H1 (cell line): ENCODE results near the gene KRTAP12-2. TPM values are rescaled to one million over a fixed set of nuclear protein-coding genes. Genes with fewer than 3 reads are reported as not detected.

Experiments used
- CTCF ChIP-seq, 3 experiments: IDR thresholded peaks; 1 replicate in 2 of 3; 2 replicates in 1 of 3; pipeline versions ENCODE4 v1.5.1 to v1.6.1; 2011; ENCODE audit warnings: low read length in 3 of 3, mild to moderate bottlenecking in 3 of 3, inconsistent platforms in 2 of 3, low read depth in 1 of 3, moderate library complexity in 1 of 3; ENCODE audit not compliant: insufficient read depth in 1 of 3; ENCODE audit errors: control extremely low read depth in 1 of 3
- POU5F1 ChIP-seq: IDR thresholded peaks from 2 replicates; pipeline ENCODE4 v1.6.1; 2011; ENCODE audit warnings: low read depth, mild to moderate bottlenecking, low read length, moderate library complexity
- TEAD4 ChIP-seq: IDR thresholded peaks from 2 replicates; pipeline ENCODE4 v1.6.1; 2012; ENCODE audit warnings: low read depth, low read length, inconsistent platforms, mixed read lengths
- USF2 ChIP-seq: IDR thresholded peaks from 2 replicates; pipeline ENCODE4 v1.6.1; 2011; ENCODE audit warnings: low read length, improper control_type of control experiment
- polyA plus RNA-seq, 7 experiments: library from polyadenylated mRNA; depleted of rRNA in 3 of 7; stranded (reverse) in 5 of 7; unstranded in 2 of 7; fragments of >200 nt in 5 of 7; fragments of 200-250 nt in 2 of 7; gene quantifications; 1 replicate in 5 of 7; 2 replicates in 1 of 7; 4 replicates in 1 of 7; pipeline versions ENCODE4 v1.2.1 to v1.2.3, GENCODE V29; 2011 to 2013; ENCODE audit warnings: missing spikeins in 2 of 7, mixed read lengths in 2 of 7
- total RNA-seq: library from RNA; stranded (reverse); fragmentation: NEBNext Ultra II Directional; extraction: Animal tissue kit (Norgen Biotek cat#: 25700); gene quantifications from 2 replicates; pipeline ENCODE4 v1.2.1, GENCODE V29; 2021

Gene KRTAP12-2
- total and polyA plus RNA-seq, 2 of the 8 experiments (the other 6 are each of a cell fraction or from before 2014, with no cell fraction given): 0.50 TPM; not detected in 1

- TF ChIP-seq POU5F1 (no peak), USF2 (no peak), TEAD4 (no peak), CTCF (IDR thresholded peaks at IDR 0.05; ENCODE audit: control extremely low read depth in 1 of 3, insufficient read depth in 1 of 3, low read depth in 1 of 3, low read length in 3 of 3) (no peak)
Observed at GRCh38 chr21:44700101-44701022, 33.6 kb upstream of the KRTAP12-2 start (continued).
